Measurements from ENCODE around the gene HNRNPA3.
"Not testable (repeated sequence)": the region's sequence is repeated elsewhere in the genome, so short reads cannot be mapped to it uniquely, and the experiment has no call there.

Gene HNRNPA3

DNA sequence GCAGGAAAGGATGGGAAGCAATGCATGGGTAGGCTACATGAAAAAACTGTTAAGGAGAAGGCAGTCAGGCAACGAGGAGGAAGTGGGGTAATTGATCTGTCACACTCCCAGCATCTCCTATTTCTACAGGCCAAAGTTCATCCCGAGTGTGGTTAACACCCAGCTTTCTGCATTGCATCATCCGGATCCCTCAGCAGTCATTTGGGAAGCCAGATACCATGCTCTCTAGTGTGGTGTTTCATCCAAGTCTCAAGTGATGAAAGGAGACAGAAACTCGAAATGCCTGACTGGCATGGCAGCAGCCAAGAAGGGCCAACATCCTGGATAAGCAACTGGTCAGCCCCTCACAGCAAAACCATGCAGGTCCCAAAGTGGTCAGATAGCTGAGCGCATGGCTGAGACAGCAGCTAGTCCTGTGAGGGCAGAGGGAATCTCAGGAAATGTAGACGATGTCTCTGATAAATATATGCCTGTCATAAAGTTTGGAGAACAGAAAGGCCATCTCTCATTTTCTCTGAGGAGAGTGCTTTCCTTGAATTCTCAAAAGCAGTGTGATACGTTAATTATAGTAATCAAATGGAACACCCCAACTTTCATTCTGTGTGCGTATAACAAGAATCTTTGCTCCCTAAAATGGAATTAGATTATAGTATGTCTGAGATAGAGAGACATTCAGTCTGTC lies 24.8 kb upstream of the HNRNPA3 start:
- DNase-seq (ENCODE audit: insufficient read length, low spot score) (no peak), FAIRE-seq (no peak)

DNA sequence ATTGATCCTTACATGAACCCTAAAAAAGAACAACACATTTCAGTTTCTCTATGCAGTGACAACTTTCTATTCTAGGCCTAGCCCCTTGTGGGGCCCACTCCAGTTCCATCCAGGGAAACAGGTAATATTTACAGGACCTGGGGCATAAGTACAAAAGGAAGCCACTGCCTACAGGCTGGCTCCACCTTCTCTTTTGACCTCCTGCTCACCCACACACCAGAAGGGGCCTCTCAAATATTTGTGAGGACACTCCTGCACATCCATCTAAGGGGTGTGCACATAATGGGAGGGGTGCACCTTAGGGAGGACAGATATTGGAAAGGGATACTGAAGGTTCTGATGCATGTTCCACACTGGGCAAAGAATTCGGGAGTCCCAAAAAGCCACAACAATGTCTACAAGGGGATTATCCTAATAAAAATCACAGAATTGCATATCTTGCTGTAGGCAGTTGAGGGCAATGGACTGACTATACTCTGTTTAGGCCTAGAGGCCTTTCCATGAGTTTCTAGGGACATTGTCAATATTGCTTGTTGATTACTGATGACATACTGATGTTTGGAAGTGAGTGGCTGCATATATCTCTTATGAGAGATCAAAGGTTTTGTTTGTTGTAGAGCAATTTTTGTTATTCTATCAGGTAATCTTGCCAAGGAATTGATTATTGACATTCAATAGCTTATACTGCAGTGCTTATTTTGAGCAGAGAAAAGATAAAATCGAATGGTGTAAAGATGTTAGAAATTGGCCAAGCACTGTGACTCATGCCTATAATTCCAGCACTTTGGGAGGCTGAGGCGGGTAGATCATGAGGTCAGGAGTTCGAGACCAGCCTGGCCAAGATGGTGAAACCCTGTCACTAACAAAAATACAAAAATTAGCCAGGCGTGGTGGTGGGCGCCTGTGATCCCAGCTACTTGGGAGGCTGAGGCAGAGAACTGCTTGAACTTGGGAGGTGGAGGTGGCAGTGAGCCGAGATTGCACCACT lies 23.8 kb upstream of the HNRNPA3 start:
- no peak for DNase-seq (ENCODE audit: insufficient read length, low spot score)
- no peak for FAIRE-seq

DNA sequence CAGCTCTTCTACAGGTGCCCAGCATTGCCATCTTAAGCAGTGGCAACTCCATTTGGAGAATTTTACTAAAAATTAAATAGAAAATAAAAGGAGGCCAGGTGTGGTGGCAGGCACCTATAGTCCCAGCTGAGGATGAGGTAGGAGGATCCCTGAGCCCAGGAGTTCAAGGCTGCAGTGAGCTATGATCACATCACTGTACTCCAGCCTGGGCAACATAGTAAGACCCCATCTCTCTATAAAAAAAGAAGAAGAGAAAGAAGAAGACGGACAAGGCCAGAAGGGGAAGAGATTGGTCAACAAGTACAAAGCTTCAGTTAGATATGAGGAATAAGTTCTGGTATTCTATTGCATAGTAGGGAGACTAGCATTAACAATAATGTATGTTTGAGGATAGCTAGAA lies 21.7 kb upstream of the HNRNPA3 start:
- no peak for FAIRE-seq
- DNase-seq (ENCODE audit: insufficient read length, low spot score), result no peak

DNA sequence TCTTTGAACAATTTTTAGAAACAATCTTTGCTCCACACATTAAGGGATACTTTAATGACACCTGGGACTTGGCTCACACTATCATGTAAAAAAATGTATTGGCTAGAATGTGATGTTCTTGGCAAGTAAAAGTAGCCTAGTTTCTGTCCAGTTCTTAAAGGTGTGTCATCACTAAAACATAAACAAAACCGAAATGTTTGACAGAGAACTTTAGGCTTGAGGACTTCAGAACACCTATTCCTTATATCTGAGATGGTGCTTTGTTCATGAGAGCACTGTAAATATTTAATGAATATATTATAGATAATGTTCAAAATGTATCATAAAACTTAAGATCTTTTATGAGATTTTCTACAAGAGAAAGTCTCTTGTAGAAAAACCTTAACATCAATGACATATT lies 19.8 kb upstream of the HNRNPA3 start:
- peak; percentile 77 for FAIRE-seq
- no peak for DNase-seq (ENCODE audit: insufficient read length, low spot score)

DNA sequence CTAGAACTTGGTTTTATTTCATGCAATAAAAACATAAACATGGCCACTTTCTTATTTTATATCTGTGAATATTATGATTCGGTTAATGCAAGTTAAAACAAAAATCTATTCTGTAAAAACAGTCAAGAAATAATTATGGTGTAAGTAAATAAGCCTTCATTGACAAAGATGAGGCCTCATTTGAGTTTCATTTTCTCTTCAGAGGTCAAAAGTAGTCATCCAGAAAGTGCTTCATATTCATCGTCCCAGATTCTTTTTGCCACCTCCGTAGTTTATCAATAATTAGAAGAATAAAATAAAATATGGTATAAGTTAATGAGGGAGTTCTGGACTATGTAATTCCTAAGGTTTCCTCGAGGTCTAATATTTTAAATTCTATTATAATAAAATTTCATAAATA lies 19.4 kb upstream of the HNRNPA3 start:
- peak; percentile 69 for FAIRE-seq

DNA sequence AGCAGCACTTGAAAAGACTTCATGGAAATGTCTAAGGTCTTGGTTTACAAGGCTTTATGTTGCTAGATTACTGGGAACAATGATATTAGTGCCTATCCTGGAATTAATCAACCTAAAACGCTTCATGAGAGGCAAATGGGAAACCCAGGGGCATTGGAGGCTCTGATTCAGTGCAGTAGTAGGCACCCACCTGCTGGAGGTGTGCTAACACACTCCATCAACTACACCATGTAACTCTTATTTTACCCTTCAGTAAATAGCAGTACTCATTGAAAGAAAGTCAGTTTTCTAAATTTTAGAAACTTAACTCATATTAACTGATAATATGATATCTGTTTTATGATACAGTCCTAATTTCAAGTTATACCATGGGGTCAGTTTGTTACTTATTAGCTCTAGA lies 17.4 kb upstream of the HNRNPA3 start:
- no peak for FAIRE-seq
- DNase-seq (ENCODE audit: insufficient read length, low spot score), result no peak

More for the DNA sequence above, 19.4 kb upstream of the HNRNPA3 start:
- no peak for DNase-seq (ENCODE audit: insufficient read length, low spot score)

DNA sequence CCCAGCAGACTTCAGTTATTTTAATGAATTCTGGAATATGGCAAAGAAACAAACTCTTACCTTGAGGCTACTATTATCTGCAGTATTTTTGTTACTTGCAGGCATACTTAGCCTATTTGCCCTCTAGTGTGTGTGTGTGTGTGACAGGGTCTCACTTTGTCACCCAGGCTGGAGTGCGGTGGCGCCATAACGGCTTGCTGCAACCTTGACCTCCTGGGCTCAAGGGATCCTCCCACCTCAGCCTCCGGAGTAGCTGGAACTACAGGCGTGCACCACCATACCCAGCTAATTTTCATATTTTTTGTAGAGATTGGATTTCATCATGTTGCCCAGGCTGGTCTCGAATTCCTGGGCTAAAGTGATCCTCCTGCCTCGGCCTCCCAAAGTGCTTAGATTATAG lies 12.2 kb upstream of the HNRNPA3 start:
- not testable (repeated sequence) for DNase-seq (ENCODE audit: insufficient read length, low spot score); FAIRE-seq

DNA sequence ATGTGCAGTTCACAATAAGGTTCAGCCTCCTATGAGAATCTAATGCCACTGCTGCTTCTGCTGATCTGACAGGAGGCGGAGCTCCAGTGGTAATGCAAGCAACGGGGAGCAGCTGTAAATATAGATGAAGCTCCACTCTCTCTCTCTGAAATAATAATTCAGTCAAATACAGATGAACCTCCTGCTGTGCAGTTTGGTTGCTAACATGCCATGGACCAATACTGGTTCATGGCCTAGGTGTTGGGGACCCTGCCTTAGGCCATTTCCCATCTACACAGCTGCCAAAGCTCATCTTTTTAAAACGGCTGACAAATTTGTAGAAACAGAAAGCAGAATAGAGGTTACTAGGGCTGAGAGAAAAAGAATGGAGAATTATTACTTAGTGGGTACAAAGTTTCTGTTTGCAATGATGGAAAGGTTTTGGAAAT lies 10.7 kb upstream of the HNRNPA3 start:
- no peak for DNase-seq (ENCODE audit: insufficient read length, low spot score)
- no peak for FAIRE-seq

DNA sequence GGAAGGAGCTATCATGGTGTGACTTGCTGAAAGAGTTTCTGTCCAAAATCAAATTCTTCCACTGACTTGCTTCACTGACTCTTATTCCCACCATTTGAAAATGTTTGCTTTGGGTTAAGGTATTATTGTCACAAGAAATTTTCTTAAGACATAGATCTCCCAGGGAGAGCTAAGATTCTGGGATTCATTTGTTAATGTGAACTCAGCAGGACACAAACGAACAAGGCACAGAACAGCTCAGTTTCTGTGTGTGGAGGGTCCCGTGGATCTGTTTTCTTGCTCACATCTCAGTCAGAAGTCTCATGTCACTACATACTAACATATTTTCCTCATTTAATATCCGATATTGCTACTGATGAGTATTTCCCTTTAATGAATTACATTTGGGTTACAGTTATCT lies 8.2 kb upstream of the HNRNPA3 start:
- FAIRE-seq (no peak), DNase-seq (ENCODE audit: insufficient read length, low spot score) (no peak)

DNA sequence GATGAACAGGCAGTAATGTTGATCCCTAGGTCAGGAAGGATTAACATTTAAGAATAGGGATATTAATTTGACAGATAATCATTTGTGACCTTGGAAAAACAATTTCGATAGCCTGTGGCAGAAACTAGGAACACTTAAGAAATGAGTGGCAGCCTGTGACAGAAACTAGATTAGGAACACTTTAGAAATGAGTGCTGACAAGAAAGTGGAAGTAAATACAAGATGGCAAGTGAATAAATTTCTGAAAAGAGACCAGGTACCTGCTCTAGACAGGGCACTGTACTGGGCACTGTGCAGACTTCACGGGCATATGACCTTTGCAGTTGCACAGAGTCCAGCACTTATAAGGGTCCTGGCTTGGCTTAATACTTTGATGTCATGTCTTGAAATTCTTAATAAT lies 5.5 kb upstream of the HNRNPA3 start:
- FAIRE-seq (peak; percentile 40), DNase-seq (ENCODE audit: insufficient read length, low spot score) (peak; percentile 28)

DNA sequence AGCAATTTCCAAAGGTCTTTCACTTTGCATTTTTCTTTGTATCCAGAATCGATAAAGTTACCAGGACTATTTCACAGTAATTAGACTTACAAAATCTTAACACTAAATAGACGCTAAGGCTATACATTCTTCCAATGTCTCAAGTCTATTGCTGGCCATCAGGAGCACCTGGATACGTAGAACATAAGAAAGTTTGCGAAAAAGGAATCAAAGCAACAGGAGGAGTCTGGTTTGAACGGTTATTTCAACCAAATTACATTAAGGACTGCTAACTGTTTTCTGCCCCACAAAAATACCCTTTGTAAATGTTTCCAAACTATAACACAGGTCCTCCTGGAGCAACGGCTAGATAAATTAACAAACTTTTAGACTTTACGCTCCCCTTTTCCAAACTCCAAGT lies 1.4 kb upstream of the HNRNPA3 start:
- FAIRE-seq, result no peak

DNA sequence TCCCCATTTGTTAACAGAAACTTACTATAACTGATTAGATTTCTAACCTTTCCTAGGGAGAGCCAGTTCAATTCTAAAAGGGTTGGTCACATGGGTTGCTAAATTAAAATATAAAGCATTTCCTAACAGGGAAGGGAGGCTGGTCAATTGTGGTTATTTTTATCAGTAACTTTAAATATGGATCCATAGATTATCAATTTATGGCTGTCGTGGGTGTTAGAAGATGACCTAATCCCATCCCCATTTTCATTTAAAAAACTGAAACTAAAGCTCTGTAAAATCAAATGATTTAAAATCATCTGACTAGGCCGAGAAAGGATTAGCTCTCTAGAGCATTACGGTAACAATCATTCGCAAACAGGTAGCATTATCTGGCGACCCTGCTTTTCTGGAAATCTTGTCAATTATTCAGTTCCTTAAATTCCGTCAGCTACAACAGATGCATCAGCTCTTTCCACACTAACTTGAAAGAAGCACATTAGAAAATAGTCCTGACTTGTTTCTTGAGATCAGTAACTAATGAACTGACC lies 953 bp upstream of the HNRNPA3 start:
- DNase-seq (ENCODE audit: insufficient read length, low spot score) (no peak), FAIRE-seq (peak; percentile 11)

More for the DNA sequence above, 1.4 kb upstream of the HNRNPA3 start:
- DNase-seq (ENCODE audit: insufficient read length, low spot score), result no peak

DNA sequence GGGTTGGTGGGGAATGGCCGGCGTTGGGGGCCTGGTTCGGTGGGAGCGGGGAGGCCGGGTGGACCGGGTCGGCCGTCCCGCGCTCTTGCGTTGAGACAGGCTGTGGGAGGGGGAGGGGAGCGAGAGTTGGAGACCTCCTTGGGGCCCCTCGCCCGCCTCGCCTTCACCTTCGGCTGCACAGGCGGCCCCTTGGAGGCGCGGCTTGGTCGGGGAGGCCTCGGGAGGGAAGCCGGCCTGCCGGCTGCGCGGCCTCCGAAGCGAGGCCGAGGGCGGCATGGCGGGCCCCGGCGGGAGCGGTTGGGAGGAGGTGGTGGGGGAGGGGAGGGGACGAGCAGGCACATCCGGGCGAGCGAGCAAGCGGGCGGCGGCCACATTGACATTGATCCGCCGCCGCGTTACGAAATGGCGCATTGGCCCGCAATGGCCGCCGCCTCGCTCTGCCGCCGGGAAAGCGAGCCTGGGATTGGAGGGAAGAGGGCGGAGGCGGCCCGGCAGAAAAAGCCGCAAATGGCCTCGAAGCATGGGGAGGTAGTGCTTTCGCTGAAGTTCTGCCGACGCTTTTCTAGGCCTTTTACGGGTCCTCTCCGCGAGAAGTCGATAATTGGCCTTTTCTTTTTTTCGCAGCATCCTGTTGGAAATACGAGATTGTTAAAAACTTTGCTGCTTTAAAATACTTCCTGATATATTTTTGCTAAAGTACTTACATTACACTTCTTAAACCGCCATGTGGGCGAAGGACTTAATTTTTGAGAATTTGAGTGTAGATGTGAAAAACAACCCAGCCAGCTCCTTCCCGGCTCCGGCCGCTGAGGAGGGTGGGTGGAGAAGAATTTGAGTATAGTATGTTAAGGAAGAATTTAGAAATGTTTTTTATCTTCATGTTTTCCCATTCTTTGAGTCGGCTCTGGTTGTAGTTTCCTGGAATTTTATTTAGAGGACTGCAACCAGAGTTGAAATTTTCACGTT lies 580 bp downstream of the HNRNPA3 start:
- DNase-seq (ENCODE audit: insufficient read length, low spot score) (peak; percentile 50), FAIRE-seq (peak; percentile 87)

DNA sequence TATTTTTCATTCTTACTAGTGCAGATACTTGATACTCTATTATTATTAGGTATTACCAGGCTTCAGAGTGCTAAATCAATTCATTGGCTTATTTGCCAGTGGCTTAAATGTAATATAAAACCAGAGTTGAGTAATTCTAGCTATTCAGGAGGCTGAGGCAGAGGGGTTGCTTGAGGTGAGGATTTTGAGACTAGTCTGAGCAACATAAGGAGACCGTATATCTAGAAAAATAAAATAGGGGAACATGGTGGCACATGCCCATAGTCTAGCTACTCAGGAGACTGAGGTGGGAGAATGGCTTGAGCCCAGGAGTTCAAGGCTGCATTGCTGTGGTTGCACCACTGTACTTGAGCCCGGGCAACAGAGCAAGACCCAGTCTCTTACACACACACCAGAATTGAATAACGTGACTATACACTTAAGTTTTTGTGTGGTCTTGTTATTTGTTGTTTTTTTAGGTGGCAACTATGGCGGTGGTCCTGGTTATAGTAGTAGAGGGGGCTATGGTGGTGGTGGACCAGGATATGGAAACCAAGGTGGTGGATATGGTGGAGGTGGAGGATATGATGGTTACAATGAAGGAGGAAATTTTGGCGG lies 4.8 kb downstream of the HNRNPA3 start:
- DNase-seq (ENCODE audit: insufficient read length, low spot score) (no peak), FAIRE-seq (no peak)

DNA sequence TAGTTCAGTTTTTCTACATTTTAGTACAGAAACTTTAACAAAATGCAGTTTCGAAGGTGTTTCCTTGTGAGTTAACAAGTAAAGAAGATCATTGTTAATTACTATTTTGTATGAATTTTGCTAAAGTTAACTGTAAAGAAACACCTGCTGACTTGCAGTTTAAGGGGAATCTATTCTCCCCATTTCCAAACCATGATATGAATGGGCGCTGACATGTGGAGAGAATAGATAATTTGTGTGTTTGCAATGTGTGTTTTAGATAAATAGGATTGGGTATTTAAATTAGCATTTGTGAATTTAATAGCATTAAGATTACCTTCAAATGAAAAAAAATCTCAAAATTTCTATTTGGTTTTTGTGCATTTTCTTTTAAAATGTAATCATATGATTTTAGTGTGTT lies 7.2 kb downstream of the HNRNPA3 start:
- FAIRE-seq; DNase-seq (ENCODE audit: insufficient read length, low spot score): not testable (repeated sequence)

DNA sequence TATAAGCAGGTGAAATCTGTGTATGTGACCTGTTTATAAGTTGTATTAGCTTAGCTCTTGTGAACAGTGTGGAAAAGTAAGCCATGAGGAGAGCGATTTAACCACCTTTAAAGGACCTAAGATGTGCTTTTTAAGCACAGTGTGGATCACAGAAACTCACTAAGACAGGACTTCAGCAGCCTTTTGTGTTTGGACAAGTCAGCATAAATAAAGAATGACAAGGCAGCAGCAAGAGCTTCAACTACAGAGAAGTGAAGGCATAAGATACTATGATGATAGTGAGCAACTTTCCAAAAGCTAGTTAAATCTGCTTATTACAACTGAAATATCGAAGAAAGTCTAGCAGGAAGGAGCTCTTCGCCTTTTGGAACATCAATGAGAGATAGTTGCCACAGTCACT lies 8.9 kb downstream of the HNRNPA3 start:
- FAIRE-seq (no peak), DNase-seq (ENCODE audit: insufficient read length, low spot score) (no peak)

DNA sequence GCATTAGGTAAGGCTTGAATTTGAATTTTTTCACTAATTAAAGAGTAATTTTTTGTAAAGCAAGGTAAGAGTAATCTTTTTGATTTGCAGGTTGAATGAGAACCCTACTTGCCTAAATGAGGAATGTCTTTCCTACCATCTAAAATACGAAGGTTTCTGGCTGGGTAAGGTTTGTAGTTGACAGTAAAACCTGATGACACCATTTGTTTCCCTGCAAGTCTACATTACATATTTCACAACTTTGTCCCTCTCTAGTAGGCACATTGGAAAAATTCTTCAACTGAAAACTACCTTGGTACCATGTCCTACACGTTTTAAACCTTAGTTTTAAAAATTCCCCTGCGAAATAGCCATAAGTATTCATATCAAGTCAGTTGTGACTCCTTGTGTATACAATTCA lies 9.4 kb downstream of the HNRNPA3 start:
- no peak for FAIRE-seq
- DNase-seq (ENCODE audit: insufficient read length, low spot score), result no peak

DNA sequence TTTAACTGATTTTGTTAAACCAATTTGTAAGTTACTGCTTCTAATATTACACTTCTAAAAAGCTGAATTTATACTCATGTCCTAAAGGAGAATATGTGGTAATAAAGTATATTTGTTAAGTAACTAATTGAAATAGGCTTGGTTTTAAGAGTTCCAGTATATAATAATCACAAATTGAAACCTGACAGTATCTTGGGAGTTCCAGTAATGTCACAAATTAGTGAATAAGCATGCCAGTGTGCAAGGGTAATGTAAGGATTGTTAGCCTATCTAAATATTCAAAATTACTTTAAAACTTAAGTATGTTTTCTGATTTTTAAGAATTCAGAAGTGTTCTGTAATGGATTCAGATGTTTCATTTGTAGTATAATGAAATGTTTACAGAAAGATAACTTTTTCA lies 10.8 kb downstream of the HNRNPA3 start:
- not testable (repeated sequence) for DNase-seq (ENCODE audit: insufficient read length, low spot score)
- peak; percentile 71 for FAIRE-seq

DNA sequence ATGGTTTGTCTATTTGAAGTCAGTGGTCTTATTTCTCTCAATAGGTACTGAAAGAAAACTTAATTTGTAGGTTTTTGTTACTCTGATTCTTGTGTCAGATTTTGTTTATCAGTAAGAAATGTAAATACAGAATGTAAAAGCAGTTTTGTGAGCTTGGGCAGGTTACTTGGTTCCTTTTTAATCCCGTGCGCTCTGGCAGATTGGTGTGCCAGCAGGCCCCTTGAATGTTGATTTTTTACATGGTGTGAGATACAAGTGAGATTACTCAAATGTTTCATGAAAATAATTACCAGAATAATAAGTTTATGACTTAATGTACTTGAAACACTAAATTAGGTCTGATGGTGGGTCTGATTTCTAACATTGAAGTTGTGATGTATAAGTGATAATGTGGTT lies 13.4 kb downstream of the HNRNPA3 start:
- FAIRE-seq, result no peak
- DNase-seq (ENCODE audit: insufficient read length, low spot score), result no peak
